Tibial nerve (tissue), 4 donors: Measurements from ENCODE around the gene NFIB. TPM values are rescaled to one million over a fixed set of nuclear protein-coding genes. Genes with fewer than 3 reads are reported as not detected.

Experiments
- DNase-seq, 2 donors: peaks; one replicate each; pipeline ENCODE4 v3.0.0-alpha.2; 2019; ENCODE audit warnings: low spot score in 2 of 2
- H3K27ac ChIP-seq, 4 donors: fragments of 200-600 bp; sonication (generic) in 3 of 4; one replicate each; pipeline ENCODE4 v1.5.1; 2017 to 2019; ENCODE audit warnings: mild to moderate bottlenecking in 1 of 4
- H3K27me3 ChIP-seq, 2 donors: fragments of 200-600 bp; sonication (generic) in 1 of 2; one replicate each; pipeline versions ENCODE4 v1.5.1 to v1.6.0; 2017 to 2019
- H3K36me3 ChIP-seq, 3 donors: fragments of 200-600 bp; sonication (generic); one replicate each; pipeline ENCODE4 v1.5.1; 2018 to 2019
- H3K4me1 ChIP-seq, 4 donors: fragments of 200-600 bp; sonication (generic) in 3 of 4; one replicate each; pipeline ENCODE4 v1.5.1; 2017 to 2019
- H3K4me3 ChIP-seq, 4 donors: fragments of 200-600 bp; sonication (generic) in 3 of 4; one replicate each; pipeline ENCODE4 v1.5.1; 2017 to 2019; ENCODE audit warnings: mild to moderate bottlenecking in 1 of 4, moderate library complexity in 1 of 4
- H3K9me3 ChIP-seq, 4 donors: fragments of 200-600 bp; sonication (generic) in 3 of 4; one replicate each; pipeline ENCODE4 v1.5.1; 2017 to 2019
- CTCF ChIP-seq, 5 experiments: fragments of 200-600 bp in 3 of 5; fragments of 450-650 bp in 2 of 5; sonication (generic) in 3 of 5; IDR thresholded peaks; one replicate each; pipeline ENCODE4 v1.5.1; 2016 to 2019; ENCODE audit warnings: antibody characterized with exemption in 5 of 5, mild to moderate bottlenecking in 3 of 5, moderate library complexity in 2 of 5
- EP300 ChIP-seq, 2 donors: sonication (generic); formaldehyde crosslinking; IDR thresholded peaks; one replicate each; pipeline ENCODE4 v1.6.1; 2017; ENCODE audit warnings: antibody characterized with exemption in 2 of 2, mild to moderate bottlenecking in 1 of 2
- POLR2A ChIP-seq, 2 donors: fragments of 450-650 bp; IDR thresholded peaks; one replicate each; pipeline ENCODE4 v1.6.1; 2017; ENCODE audit warnings: antibody characterized with exemption in 2 of 2, mild to moderate bottlenecking in 2 of 2, moderate library complexity in 2 of 2
- WGBS, 2 donors: methylation state at CpG; one replicate each; pipeline ENCODE4 v1.1.5; 2018; 5-methylcytosine and 5-hydroxymethylcytosine counted together
- total RNA-seq, 4 donors: library from RNA; depleted of rRNA; stranded (reverse); fragments of >200 nt; gene quantifications; one replicate each; pipeline ENCODE4 v1.1.0, GENCODE V29; 2016

Gene NFIB
- total RNA-seq, 4 donors from 2014 or later: 52.1 to 125 (median 78.1) TPM

- Histone ChIP-seq H3K27me3 (peaks cover 0 to 61% of the 10 kb centered on the region in 2 donors), H3K27ac (peak overlapping the region; percentile 58 to 83 (median 69)), H3K4me1 (peaks cover 0 to 76% (median 18%) of the 10 kb centered on the region in 4 donors), H3K4me3 (peak overlapping the region; percentile 31 to 61 (median 46)), H3K36me3 (no peaks in the 10 kb centered on the region), H3K9me3 (no peaks in the 10 kb centered on the region)
- 0 to 1% methylated on average over 27 to 36 of the region's 53 CpGs for WGBS, 2 donors
- no peak for DNase-seq
- TF ChIP-seq CTCF (IDR thresholded peaks at IDR 0.05): peak in 3 of 5 experiments; percentile 4 to 20 (median 14)
- peak in 1 of 2 donors; percentile 22 for TF ChIP-seq POLR2A (IDR thresholded peaks at IDR 0.05)
- TF ChIP-seq EP300 (IDR thresholded peaks at IDR 0.05): peak in 1 of 2 donors; percentile 56
Measured at GRCh38 chr9:14347406-14348122, 33.6 kb upstream of the NFIB start.

- TF ChIP-seq CTCF (IDR thresholded peaks at IDR 0.05) (no peak), POLR2A (IDR thresholded peaks at IDR 0.05) (no peak), EP300 (IDR thresholded peaks at IDR 0.05) (no peak)
- peak overlapping the region; percentile 31 to 61 (median 46) for H3K4me3 ChIP-seq
- no peaks in the 10 kb centered on the region for H3K36me3 ChIP-seq
- 9 to 16% methylated on average over 37 of the region's 37 CpGs for WGBS, 2 donors
- H3K4me1 ChIP-seq: peaks cover 0 to 76% (median 18%) of the 10 kb centered on the region in 4 donors
- H3K27ac ChIP-seq: peak overlapping the region; percentile 35 to 83 (median 69)
- H3K9me3 ChIP-seq: no peaks in the 10 kb centered on the region
- DNase-seq: no peak
- peaks cover 0 to 61% of the 10 kb centered on the region in 2 donors for H3K27me3 ChIP-seq
Measured at GRCh38 chr9:14346811-14347405, 33.0 kb upstream of the NFIB start.

GRCh38 chr9:14346231-14346791 lies 32.4 kb upstream of the NFIB start:
- Histone ChIP-seq H3K9me3 (no peaks in the 10 kb centered on the region), H3K27ac (peak overlapping the region in 2 of 4 donors; percentile 73 to 83), H3K36me3 (no peaks in the 10 kb centered on the region), H3K4me1 (peaks cover 0 to 72% (median 18%) of the 10 kb centered on the region in 4 donors), H3K27me3 (peaks cover 0 to 61% of the 10 kb centered on the region in 2 donors), H3K4me3 (peak overlapping the region in 3 of 4 donors; percentile 40 to 61 (median 53))
- peak in 1 of 2 donors; percentile 30 for TF ChIP-seq EP300 (IDR thresholded peaks at IDR 0.05)
- no peak for TF ChIP-seq CTCF (IDR thresholded peaks at IDR 0.05)
- no peak for TF ChIP-seq POLR2A (IDR thresholded peaks at IDR 0.05)
- 53 to 57% methylated on average over 24 to 31 of the region's 35 CpGs for WGBS, 2 donors
- no peak for DNase-seq

GRCh38 chr9:14345354-14346230 lies 31.7 kb upstream of the NFIB start:
- peak overlapping the region in 1 of 4 donors; percentile 73 for H3K27ac ChIP-seq
- no peaks in the 10 kb centered on the region for H3K36me3 ChIP-seq
- 54 to 75% methylated on average over 30 to 43 of the region's 45 CpGs for WGBS, 2 donors
- no peaks in the 10 kb centered on the region for H3K9me3 ChIP-seq
- H3K27me3 ChIP-seq: peaks cover 0 to 58% of the 10 kb centered on the region in 2 donors
- no peak for DNase-seq
- peak overlapping the region in 1 of 4 donors; percentile 53 for H3K4me3 ChIP-seq
- H3K4me1 ChIP-seq: peaks cover 0 to 77% (median 18%) of the 10 kb centered on the region in 4 donors
- TF ChIP-seq EP300 (IDR thresholded peaks at IDR 0.05): no peak
- TF ChIP-seq POLR2A (IDR thresholded peaks at IDR 0.05): no peak
- no peak for TF ChIP-seq CTCF (IDR thresholded peaks at IDR 0.05)
